Fibroblast of lung (primary cell): ENCODE data around the gene LYVE1.

ENCODE experiments used
- CTCF ChIP-seq, 2 donors: IDR thresholded peaks in 1 of 2; conservative IDR thresholded peaks in 1 of 2; 1 replicate in 1 of 2; 2 replicates in 1 of 2; pipeline ENCODE4 v1.5.1; 2011 to 2012; ENCODE audit warnings: low read length in 2 of 2, control low read depth in 1 of 2, inconsistent platforms in 1 of 2, low read depth in 1 of 2, mild to moderate bottlenecking in 1 of 2
- EZH2 ChIP-seq: IDR thresholded peaks from 2 replicates; pipeline ENCODE4 v1.5.1; 2012; ENCODE audit warnings: low read length, control low read depth, mild to moderate bottlenecking; ENCODE audit errors: missing control alignments

GRCh38 chr11:10518891-10519290, 49.6 kb downstream of the LYVE1 start:
- TF ChIP-seq CTCF (conservative IDR thresholded peaks at IDR 0.05 in 1 of 2, IDR thresholded peaks at IDR 0.05 in 1 of 2; ENCODE audit: low read depth in 1 of 2, low read length in 2 of 2) (no peak), EZH2 (no peak)
